ENCODE data around the gene MAN2B2.

The MAN2B2 gene

GRCh38 chr4:6546681-6547447 lies 28.1 kb upstream of the MAN2B2 start:
- peak; percentile 18 to 23 for DNase-seq

GRCh38 chr4:6548201-6548881 lies 26.6 kb upstream of the MAN2B2 start:
- DNase-seq, result no peak

DNA sequence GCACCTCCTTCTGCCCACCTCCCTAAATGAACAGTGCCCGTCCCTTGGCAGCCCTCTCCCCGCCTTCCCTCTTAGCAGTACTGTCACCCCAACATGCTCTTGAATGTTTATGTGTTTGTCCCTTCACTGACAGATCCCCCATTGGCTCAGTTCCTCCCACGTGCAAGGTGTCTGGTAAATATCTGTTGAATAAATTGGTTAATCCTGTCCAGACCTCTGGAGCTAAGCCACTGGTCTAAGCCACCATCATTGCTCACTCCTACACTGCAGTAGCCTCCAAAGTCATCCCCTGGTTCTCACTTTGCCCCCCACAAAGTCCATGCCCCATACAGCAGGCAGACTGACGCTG lies 26.1 kb upstream of the MAN2B2 start:
- no peak for DNase-seq

DNA sequence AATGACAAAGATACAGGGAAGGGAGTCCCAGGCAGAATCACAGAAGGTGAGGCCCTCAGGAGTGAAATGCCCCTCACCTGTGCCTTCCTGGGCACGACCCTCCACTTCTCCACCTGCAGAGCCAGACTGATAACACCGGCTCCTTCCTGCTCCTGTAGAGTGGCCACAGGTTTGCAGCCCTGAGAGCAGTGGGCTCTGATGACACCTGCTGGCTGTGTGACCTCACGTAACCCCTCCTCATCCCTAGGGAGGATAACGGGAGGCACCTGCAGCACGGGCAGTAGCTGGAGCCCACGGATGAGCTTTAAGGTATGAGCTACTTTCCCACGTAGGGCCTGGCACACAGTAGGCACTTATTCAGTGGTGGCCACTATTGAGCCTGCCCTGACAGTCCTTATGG lies 25.5 kb upstream of the MAN2B2 start:
- DNase-seq, result no peak

DNA sequence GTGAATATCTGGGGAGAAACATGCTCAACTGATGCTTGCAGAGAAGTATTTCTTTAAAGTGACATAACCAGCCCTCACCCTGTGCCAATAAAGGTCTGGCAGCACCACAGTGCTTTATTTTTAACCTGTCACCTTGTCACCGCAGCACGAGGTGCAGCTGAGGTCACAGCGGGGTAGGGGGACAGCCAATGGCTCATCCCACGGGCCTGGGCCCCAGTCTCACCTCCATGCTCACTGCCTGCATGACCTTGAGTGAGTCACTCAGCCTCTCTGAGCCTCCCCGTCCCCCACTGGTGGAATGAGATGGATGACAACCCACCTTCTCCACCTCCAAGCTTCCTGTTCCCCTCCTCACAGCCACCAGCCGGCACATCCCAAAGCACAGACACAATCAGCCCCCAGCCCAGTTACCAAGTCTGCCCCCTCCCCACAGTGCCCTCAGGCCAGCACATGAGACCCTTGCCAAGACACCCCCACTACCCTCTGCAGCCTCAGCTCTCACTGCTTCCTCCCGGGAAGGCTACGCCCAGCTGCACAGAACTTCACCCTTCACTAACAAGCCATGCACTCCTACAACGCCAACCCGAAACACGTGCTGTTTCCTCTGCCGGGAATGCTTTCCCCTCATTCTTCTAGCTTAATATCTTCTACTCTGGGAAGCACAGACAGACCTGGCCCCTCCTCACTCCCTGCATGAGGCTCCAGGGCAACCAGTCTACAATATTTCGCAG lies 24.9 kb upstream of the MAN2B2 start:
- no peak for DNase-seq

DNA sequence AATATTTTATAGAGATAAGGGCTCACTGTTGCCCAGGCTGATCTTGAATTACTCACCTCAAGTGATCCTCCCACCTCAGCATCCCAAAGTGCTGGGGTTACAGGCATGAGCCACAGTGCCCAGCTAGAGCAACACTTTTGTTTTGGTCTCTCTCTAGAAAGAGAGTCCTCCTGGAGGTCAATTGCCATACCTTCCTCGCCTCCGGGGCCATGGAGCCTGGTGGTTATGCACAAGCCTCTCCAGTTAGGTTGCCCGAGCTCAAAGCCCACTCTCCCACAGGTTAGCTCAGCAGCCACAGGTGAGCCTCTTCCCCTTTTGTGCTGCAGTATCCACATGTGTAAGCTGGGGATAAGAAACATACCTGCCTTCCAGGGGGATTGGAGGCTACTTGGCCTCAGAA lies 24.2 kb upstream of the MAN2B2 start:
- DNase-seq, result no peak

- no peak for DNase-seq
These were observed 23.3 kb upstream of the MAN2B2 start for GRCh38 chr4:6551660-6552059.

DNA sequence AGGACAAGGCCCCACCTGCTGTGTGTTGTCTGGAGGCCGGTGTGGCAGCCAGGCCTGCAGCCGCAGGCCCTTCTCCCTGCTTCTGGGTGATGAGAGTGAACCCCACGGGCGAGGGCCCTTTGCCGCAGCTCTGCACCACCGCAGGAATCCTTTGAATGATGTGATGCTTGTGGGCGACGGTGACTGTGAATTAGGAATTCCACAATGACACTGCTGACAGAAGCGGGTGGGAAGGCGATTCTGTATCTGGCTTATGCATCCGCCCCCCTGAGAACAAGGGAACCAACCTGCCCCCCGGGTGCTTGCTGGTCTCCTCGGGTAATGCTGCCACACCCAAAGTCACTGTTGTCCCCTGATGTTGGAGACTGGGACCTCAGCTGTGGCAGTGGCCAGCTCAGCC lies 19.5 kb upstream of the MAN2B2 start:
- DNase-seq, result no peak

DNA sequence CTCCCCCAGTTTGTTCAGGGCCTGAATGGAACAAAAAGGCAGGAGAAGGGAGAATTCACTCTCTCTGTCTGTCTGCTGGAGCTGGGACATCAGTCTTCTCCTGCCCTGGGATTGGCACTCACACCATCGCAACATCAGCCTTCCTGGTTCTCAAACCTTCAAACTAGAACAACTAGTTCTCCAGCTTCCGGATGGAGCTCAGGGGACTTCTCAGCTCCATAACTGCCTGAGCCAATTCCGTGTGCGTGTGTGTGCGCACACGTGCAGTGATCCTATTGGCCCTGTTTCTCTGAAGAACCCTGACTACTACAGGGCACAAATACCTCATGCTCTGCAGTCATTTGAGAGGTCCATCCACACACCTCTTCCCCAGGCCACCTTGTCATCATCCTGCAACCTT lies 18.7 kb upstream of the MAN2B2 start:
- DNase-seq, result no peak

GRCh38 chr4:6557185-6557584 lies 17.8 kb upstream of the MAN2B2 start:
- DNase-seq, result no peak

GRCh38 chr4:6557856-6558255 lies 17.1 kb upstream of the MAN2B2 start:
- no peak for DNase-seq

GRCh38 chr4:6560416-6561172 lies 14.4 kb upstream of the MAN2B2 start:
- no peak for DNase-seq

DNA sequence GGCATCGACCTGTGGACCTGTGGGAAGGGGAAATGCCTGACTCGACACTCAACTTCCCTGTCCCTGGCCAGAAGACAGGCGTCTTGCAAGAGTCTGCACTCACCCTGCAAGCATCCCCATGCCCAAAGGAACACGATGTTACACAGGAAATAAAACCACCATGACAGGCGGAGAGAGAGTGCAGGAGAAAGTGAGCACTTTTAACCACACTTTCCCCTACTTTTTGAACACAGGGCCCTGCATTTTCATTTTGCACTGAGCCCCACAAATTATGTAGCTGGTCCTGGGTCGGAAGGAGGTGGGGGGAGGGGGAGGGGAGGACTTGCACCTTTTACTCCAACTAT lies 13.8 kb upstream of the MAN2B2 start:
- DNase-seq, result no peak

GRCh38 chr4:6561706-6562371 lies 13.2 kb upstream of the MAN2B2 start:
- no peak for DNase-seq

DNA sequence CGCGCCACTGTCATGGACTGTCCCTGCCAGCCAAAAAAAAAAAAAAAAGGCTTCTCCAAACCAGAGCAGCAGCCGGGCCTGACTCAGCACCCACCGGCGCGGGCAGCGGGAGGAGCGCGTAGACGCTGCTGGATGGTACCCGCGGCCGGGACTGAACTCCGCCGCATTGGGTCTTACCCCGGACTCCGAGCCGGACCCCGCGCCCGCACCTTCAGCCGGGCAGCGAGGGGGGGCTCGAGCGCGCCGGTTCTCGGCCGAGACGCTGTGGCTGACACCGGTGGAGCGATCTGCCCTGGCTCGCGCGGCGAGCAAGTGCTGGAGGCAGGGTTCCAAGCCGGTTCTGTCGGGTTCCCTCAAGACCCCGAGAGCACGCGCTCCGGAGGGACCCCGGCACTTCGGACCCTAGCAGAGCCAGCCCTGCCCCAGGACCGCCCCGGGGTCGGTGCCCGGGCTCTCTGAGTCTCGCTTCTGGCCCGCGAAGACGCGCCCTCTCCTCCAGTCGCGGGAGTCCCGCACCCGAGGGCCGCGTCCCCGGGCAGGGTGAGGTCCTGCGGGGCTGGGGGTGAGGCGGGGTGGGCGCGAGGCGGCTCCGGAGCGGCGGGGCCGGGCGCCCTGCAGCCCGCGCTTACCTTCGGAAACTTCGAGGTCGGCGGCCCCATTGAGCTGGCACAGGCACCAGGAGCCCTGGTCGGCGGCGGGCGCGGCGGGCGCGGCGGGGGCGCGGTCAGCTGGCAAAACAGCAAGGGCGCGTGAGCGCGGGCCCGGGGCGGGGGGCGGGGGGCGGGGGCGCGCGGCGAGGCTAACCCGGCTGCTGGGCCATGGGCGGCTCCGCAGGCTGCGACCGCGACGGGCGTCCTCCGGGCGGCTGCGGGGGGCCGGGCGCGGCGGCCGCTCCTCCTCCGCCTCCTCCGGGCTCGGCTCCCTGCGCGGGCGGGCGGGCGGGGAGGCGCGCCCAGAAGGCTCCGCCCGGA lies 11.8 kb upstream of the MAN2B2 start:
- DNase-seq, result no peak

- DNase-seq, result no peak
These were observed 10.9 kb upstream of the MAN2B2 start for GRCh38 chr4:6563935-6564645.

DNA sequence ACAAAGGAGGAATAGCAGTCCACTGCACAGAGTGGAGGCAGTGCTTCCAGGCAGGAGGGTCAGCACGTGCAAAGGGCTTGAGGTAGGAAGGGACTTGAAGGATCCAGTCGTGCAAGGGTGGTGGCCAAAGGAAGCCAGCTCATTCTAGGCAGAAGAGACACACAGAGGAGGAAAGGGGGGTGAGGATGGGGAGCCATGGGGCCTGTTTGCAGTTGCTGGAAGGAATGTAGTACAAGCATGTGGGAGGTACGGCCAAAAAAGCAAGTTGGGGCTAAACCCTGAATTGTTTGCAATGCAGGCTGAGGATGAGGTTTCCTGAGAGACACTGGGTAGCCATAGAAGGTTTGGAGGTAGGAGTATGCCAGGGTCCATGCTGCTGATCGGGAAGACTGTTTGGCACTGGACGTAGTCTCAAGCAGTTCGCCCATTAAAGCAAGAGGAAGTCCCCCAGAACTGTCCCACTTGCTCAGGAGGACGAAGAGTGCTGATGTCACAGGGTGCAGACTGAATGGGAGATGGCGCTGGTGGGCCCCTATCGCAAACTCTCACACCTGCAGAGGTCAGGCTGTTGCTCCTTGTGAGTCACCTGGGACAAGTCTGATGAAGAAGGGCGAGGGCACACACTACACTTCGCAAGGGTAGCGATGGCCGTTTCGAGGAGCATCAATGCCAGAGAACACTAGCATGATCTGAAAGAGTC lies 9.1 kb upstream of the MAN2B2 start:
- no peak for DNase-seq

DNA sequence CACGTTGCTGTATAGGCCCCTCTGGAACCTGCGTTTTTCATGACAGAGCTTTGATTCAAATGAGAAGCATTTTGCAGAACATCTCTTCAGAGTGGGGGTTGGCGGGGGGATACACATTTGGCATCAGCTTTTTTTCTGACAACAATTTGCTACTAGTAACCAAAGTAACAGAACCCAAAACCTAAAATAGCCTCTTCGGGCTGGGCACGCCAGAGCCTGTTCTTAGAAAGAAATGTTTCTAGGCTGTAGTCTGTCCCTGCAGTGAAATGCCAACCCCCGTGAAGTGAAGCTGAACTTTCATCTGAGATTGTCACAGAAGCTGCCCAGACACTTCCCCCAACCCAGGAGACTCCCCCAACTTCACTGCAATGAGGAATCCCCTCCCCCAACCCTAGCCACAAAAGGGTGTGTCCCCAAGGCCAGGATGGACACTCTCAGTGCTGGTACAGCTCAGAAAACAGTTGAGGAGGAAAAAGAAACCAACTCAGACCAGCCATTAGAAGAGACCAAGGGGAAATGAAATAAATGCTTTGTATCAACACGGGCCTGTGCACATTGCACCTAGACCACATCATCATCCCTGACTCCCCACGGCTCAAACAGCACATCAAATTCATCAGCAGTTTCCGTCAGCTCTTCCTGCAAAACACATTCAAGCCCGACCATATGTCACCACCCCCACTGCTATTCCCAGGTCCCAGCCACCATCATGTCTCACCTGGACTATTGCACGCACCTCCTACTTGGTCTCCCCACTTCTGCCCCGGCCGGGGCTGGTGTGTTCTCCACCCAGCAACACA lies 8.4 kb upstream of the MAN2B2 start:
- DNase-seq, result no peak

DNA sequence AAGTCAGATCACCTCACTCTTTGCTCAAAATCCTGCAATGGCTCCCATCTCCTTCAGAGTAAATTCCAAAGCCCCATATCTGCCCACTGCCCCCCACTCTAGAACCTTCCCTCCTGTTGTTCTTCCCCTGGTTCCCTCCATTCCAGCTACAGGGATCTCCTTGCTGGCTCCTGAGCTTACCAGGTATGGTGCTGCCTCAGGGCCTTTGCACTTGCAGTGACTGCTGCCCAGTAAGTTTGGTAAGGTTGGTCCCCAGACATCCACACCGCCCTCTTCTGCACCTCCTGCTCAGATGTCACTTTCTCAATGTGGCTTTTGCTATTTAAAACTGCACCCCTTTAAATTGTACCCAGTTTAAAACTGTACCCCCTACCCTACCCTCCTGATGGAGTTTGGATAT lies 7.8 kb upstream of the MAN2B2 start:
- DNase-seq, result no peak
